ENCODE results near the gene ATP12A. TPM values are rescaled to one million over a fixed set of nuclear protein-coding genes. Genes with fewer than 3 reads are reported as not detected.

The ATP12A gene
- total RNA-seq, 4 donors from 2014 or later: not detected

GRCh38 chr13:24682353-24682752 lies 2.1 kb downstream of the ATP12A start:
- DNase-seq: no peak
- in situ Hi-C loops (cut with MboI; ENCODE audit: low sequenced_read_pairs in 4 of 4) (loop anchor here in 2 of 4 donors (25.0 kb wide), 1 partner anchor 305 kb away; no protein-coding TSS in a partner anchor), intact Hi-C loops (cut with DNase I; ENCODE audit: low total_unique reads) (no loop called here)
- H3K27ac ChIP-seq: no peak overlapping the region
- ATAC-seq: no peak
- H3K36me3 ChIP-seq: no peaks in the 10 kb centered on the region
- H3K4me3 ChIP-seq: no peak overlapping the region
- no peaks in the 10 kb centered on the region for H3K9me3 ChIP-seq
- no peaks in the 10 kb centered on the region for H3K4me1 ChIP-seq
- peaks cover 12 to 33% (median 18%) of the 10 kb centered on the region in 3 donors for H3K27me3 ChIP-seq
- TF ChIP-seq CTCF (IDR thresholded peaks at IDR 0.05 in 4 of 5, conservative IDR thresholded peaks at IDR 0.05 in 1 of 5): no peak
- no peak for TF ChIP-seq POLR2A (IDR thresholded peaks at IDR 0.05)

GRCh38 chr13:24683351-24683750 lies 3.1 kb downstream of the ATP12A start:
- no peaks in the 10 kb centered on the region for H3K4me1 ChIP-seq
- H3K27ac ChIP-seq: no peak overlapping the region
- no peak overlapping the region for H3K4me3 ChIP-seq
- intact Hi-C loops (cut with DNase I; ENCODE audit: low total_unique reads) (no loop called here), in situ Hi-C loops (cut with MboI; ENCODE audit: low sequenced_read_pairs in 4 of 4) (loop anchor here in 2 of 4 donors (25.0 kb wide), 1 partner anchor 304 kb away; no protein-coding TSS in a partner anchor)
- DNase-seq (no peak), ATAC-seq (no peak)
- H3K36me3 ChIP-seq: no peaks in the 10 kb centered on the region
- no peaks in the 10 kb centered on the region for H3K9me3 ChIP-seq
- H3K27me3 ChIP-seq: peaks cover 12 to 28% (median 18%) of the 10 kb centered on the region in 3 donors
- TF ChIP-seq POLR2A (IDR thresholded peaks at IDR 0.05): no peak
- TF ChIP-seq CTCF (IDR thresholded peaks at IDR 0.05 in 4 of 5, conservative IDR thresholded peaks at IDR 0.05 in 1 of 5): no peak

GRCh38 chr13:24683838-24684599 lies 3.8 kb downstream of the ATP12A start:
- H3K4me3 ChIP-seq: no peak overlapping the region
- DNase-seq (peak in 1 of 2 donors; percentile 24), ATAC-seq (peak; percentile 23 to 60)
- intact Hi-C loops (cut with DNase I; ENCODE audit: low total_unique reads) (no loop called here), in situ Hi-C loops (cut with MboI; ENCODE audit: low sequenced_read_pairs in 4 of 4) (loop anchor here in 2 of 4 donors (25.0 kb wide), 1 partner anchor 303 kb away; no protein-coding TSS in a partner anchor)
- no peaks in the 10 kb centered on the region for H3K9me3 ChIP-seq
- TF ChIP-seq POLR2A (IDR thresholded peaks at IDR 0.05) (no peak), CTCF (IDR thresholded peaks at IDR 0.05 in 4 of 5, conservative IDR thresholded peaks at IDR 0.05 in 1 of 5) (peak; percentile 29 to 72 (median 49))
- H3K27me3 ChIP-seq: peaks cover 12 to 22% (median 22%) of the 10 kb centered on the region in 3 donors
- no peak overlapping the region for H3K27ac ChIP-seq
- no peaks in the 10 kb centered on the region for H3K36me3 ChIP-seq
- H3K4me1 ChIP-seq: no peaks in the 10 kb centered on the region

- Histone ChIP-seq H3K9me3 (no peaks in the 10 kb centered on the region), H3K4me3 (no peak overlapping the region), H3K27me3 (peaks cover 12 to 22% (median 19%) of the 10 kb centered on the region in 3 donors), H3K36me3 (no peaks in the 10 kb centered on the region), H3K4me1 (no peaks in the 10 kb centered on the region), H3K27ac (no peak overlapping the region)
- in situ Hi-C loops (cut with MboI; ENCODE audit: low sequenced_read_pairs in 4 of 4) (loop anchor here in 2 of 4 donors (25.0 kb wide), 1 partner anchor 303 kb away; no protein-coding TSS in a partner anchor), intact Hi-C loops (cut with DNase I; ENCODE audit: low total_unique reads) (no loop called here)
- no peak for DNase-seq
- ATAC-seq: no peak
- TF ChIP-seq CTCF (IDR thresholded peaks at IDR 0.05 in 4 of 5, conservative IDR thresholded peaks at IDR 0.05 in 1 of 5) (no peak), POLR2A (IDR thresholded peaks at IDR 0.05) (no peak)
Observed at GRCh38 chr13:24684600-24684998, 4.4 kb downstream of the ATP12A start.

All from gastrocnemius medialis (tissue), 4 donors.